ENCODE results near the gene IGSF22. TPM values are rescaled to one million over a fixed set of nuclear protein-coding genes. Genes with fewer than 3 reads are reported as not detected.

IGSF22 gene
- total and polyA plus RNA-seq, 9 of the 15 experiments (the other 6 are each of a cell fraction or from before 2014, with no cell fraction given), result not detected

- peaks cover 0 to 12% of the 10 kb centered on the region in 2 experiments; a peak in 2 of 5 replicates for H3K27me3 ChIP-seq (ENCODE audit: control insufficient read depth in 2 of 2, insufficient read depth in 2 of 2, low read length in 2 of 2)
- no TSS peak for BruUV-seq (replicated peaks)
- intact Hi-C loops (cut with micrococcal nuclease) (no loop called here), in situ Hi-C loops (cut with MboI) (no loop called here)
- no peak for ATAC-seq
- H3K9me3 ChIP-seq (replicated peaks; ENCODE audit: control insufficient read depth, insufficient read depth, low read depth, low read length), result no peaks in the 10 kb centered on the region
- no peak overlapping the region for H3K27ac ChIP-seq (ENCODE audit: extremely low read depth, low read depth, low read length)
- H3K4me1 ChIP-seq (replicated peaks in 1 of 2; ENCODE audit: control insufficient read depth in 2 of 2, insufficient read depth in 2 of 2, low read length in 2 of 2), result peaks cover 18 to 23% of the 10 kb centered on the region in 2 experiments
- WGBS (ENCODE audit: insufficient coverage, low coverage, missing lambda C conversion rate), result 20% methylated on average over 2 of the region's 2 CpGs
- H3K79me2 ChIP-seq (ENCODE audit: control insufficient read depth, insufficient read depth, low read length), result no peaks in the 10 kb centered on the region
- H3K9me1 ChIP-seq (ENCODE audit: control insufficient read depth, insufficient read depth, low read length), result no peaks in the 10 kb centered on the region
- H3K36me3 ChIP-seq (ENCODE audit: control insufficient read depth, insufficient read depth, low read length), result no peaks in the 10 kb centered on the region
- H2AFZ ChIP-seq (ENCODE audit: low read depth, low read length), result 0 out of 2 replicates have a peak overlapping the region, but pooled peaks have one; percentile 16
- ChIA-PET POLR2A (interaction anchor here (0.5 to 0.6 kb wide), 2 partner anchors 68 to 138 kb away, joined by 3 to 4 read pairs; no protein-coding TSS in a partner anchor), CTCF (ENCODE audit: low intra/inter-chr PET ratio) (no interaction called here)
- no peak overlapping the region for H3K4me2 ChIP-seq (ENCODE audit: insufficient read depth, low read length)
- DNase-seq (ENCODE audit: extremely low read depth in 1 of 4, low spot score in 3 of 4), result no peak
- no peaks in the 10 kb centered on the region; the same call in 1 of the 2 replicates for H4K20me1 ChIP-seq (replicated peaks; ENCODE audit: control insufficient read depth, insufficient read depth, low read length)
- FAIRE-seq, result no peak
- H3K9ac ChIP-seq (ENCODE audit: insufficient read depth in 1 of 2, low read depth in 2 of 2, low read length in 2 of 2), result no peak overlapping the region
- H3K4me3 ChIP-seq, result no peak overlapping the region
- no peak for TF ChIP-seq HMGXB4 (CRISPR knock-in tag; IDR thresholded peaks at IDR 0.05)
- no peak for TF ChIP-seq ZNF436 (CRISPR knock-in tag; IDR thresholded peaks at IDR 0.05)
- no peak for TF ChIP-seq ARID4B (CRISPR knock-in tag; IDR thresholded peaks at IDR 0.05)
- TF ChIP-seq ZKSCAN8 (CRISPR knock-in tag; IDR thresholded peaks at IDR 0.05), result no peak
- no peak for TF ChIP-seq ATF2 (CRISPR knock-in tag; IDR thresholded peaks at IDR 0.05)
- TF ChIP-seq MCM2 (IDR thresholded peaks at IDR 0.05; ENCODE audit: low read depth), result no peak
- no peak for TF ChIP-seq ZNF668 (CRISPR knock-in tag; IDR thresholded peaks at IDR 0.05)
- TF ChIP-seq MAFF (IDR thresholded peaks at IDR 0.05; ENCODE audit: low read length), result peak; percentile 46
- no peak for TF ChIP-seq ZNF609 (CRISPR knock-in tag; IDR thresholded peaks at IDR 0.05; ENCODE audit: borderline replicate concordance)
Observed at GRCh38 chr11:18696638-18697225, 29.3 kb downstream of the IGSF22 start.

Measured in K562 (cell line).